Astrocyte (in vitro differentiated cells and primary cell): ENCODE measurements around the gene SRMS. TPM values are rescaled to one million over a fixed set of nuclear protein-coding genes. Genes with fewer than 3 reads are reported as not detected.

Experiments used
- DNase-seq: peaks from one replicate; pipeline ENCODE4 v3.0.0-alpha.2; 2010; ENCODE audit warnings: low read depth
- FAIRE-seq: peaks from 2 replicates; lab custom pipeline; 2011; peaks lifted over from hg19 to GRCh38; lab: Jason Lieb, UNC
- H2AFZ ChIP-seq: 2 replicates; pipeline ENCODE4 v1.6.0; 2012; ENCODE audit warnings: low read depth, low read length, inconsistent platforms
- H3K27ac ChIP-seq: 2 replicates; pipeline ENCODE4 v1.5.1; 2011; ENCODE audit warnings: low read depth, low read length, inconsistent platforms
- H3K27me3 ChIP-seq: 2 replicates; pipeline ENCODE4 v1.6.0; 2011; ENCODE audit warnings: low read length, inconsistent platforms; ENCODE audit not compliant: insufficient read depth
- H3K36me3 ChIP-seq: 2 replicates; pipeline ENCODE4 v1.5.1; 2011; ENCODE audit warnings: low read length, inconsistent platforms; ENCODE audit not compliant: insufficient read depth
- H3K4me1 ChIP-seq: 2 replicates; pipeline ENCODE4 v1.5.1; 2011; ENCODE audit warnings: low read length, inconsistent platforms; ENCODE audit not compliant: insufficient read depth
- H3K4me2 ChIP-seq: 2 replicates; pipeline ENCODE4 v1.6.0; 2012; ENCODE audit warnings: low read length, inconsistent platforms
- H3K4me3 ChIP-seq: 2 replicates; pipeline ENCODE4 v1.5.1; 2011; ENCODE audit warnings: low read depth, mild to moderate bottlenecking, low read length, inconsistent platforms; ENCODE audit not compliant: insufficient read depth
- H3K79me2 ChIP-seq: 2 replicates; pipeline ENCODE4 v1.6.0; 2012; ENCODE audit warnings: mild to moderate bottlenecking, low read length, inconsistent platforms; ENCODE audit not compliant: insufficient read depth
- H3K9ac ChIP-seq: 2 replicates; pipeline ENCODE4 v1.6.0; 2012; ENCODE audit warnings: mild to moderate bottlenecking, low read length, inconsistent platforms
- H3K9me3 ChIP-seq: 2 replicates; pipeline ENCODE4 v1.5.1; 2012; ENCODE audit warnings: low read depth, mild to moderate bottlenecking, low read length, inconsistent platforms; ENCODE audit not compliant: insufficient read depth
- H4K20me1 ChIP-seq: 2 replicates; pipeline ENCODE4 v1.6.0; 2012; ENCODE audit warnings: low read length, inconsistent platforms; ENCODE audit not compliant: insufficient read depth
- H3K27ac Mint-ChIP-seq: one replicate; pipeline ENCODE4 v1.8.0; 2021; ENCODE audit warnings: mild to moderate bottlenecking, mixed read lengths; ENCODE audit not compliant: unreplicated experiment
- H3K27me3 Mint-ChIP-seq: one replicate; pipeline ENCODE4 v1.8.0; 2021; ENCODE audit warnings: low read depth, mixed read lengths; ENCODE audit not compliant: unreplicated experiment
- H3K36me3 Mint-ChIP-seq: one replicate; pipeline ENCODE4 v1.8.0; 2021; ENCODE audit warnings: low read depth, mixed read lengths; ENCODE audit not compliant: unreplicated experiment
- H3K4me1 Mint-ChIP-seq: one replicate; pipeline ENCODE4 v1.8.0; 2021; ENCODE audit warnings: low read depth, mixed read lengths; ENCODE audit not compliant: unreplicated experiment
- H3K4me3 Mint-ChIP-seq: one replicate; pipeline ENCODE4 v1.8.0; 2021; ENCODE audit warnings: mild to moderate bottlenecking, moderate library complexity, mixed read lengths; ENCODE audit not compliant: unreplicated experiment
- H3K9me3 Mint-ChIP-seq: one replicate; pipeline ENCODE4 v1.8.0; 2021; ENCODE audit warnings: mild to moderate bottlenecking, mixed read lengths; ENCODE audit not compliant: unreplicated experiment
- CTCF ChIP-seq: IDR thresholded peaks from 2 replicates; pipeline ENCODE4 v1.5.1; 2011; ENCODE audit warnings: low read depth, mild to moderate bottlenecking, inconsistent platforms, low read length, moderate library complexity; ENCODE audit not compliant: insufficient read depth
- EZH2 ChIP-seq: IDR thresholded peaks from 2 replicates; pipeline ENCODE4 v1.6.1; 2012; ENCODE audit warnings: mild to moderate bottlenecking, low read length, inconsistent platforms; ENCODE audit not compliant: insufficient read depth
- total RNA-seq: library from RNA; stranded (reverse); gene quantifications from 2 replicates; pipeline ENCODE4 v1.2.1, GENCODE V29; 2021

Gene SRMS
- total RNA-seq, 1 donor from 2014 or later, result 0.14 TPM

- peaks cover 2% of the 10 kb centered on the region for H3K4me1 ChIP-seq
- H3K9me3 ChIP-seq, result no peaks in the 10 kb centered on the region
- Mint-ChIP-seq H3K27ac (no peak overlapping the region), H3K27me3 (peaks cover 7% of the 10 kb centered on the region), H3K4me3 (no peak overlapping the region), H3K9me3 (no peaks in the 10 kb centered on the region), H3K36me3 (peaks cover 2% of the 10 kb centered on the region), H3K4me1 (peaks cover 3% of the 10 kb centered on the region)
- H3K4me2 ChIP-seq, result no peak overlapping the region
- no peaks in the 10 kb centered on the region for H3K36me3 ChIP-seq
- TF ChIP-seq EZH2 (no peak), CTCF (no peak)
- no peak overlapping the region for H3K4me3 ChIP-seq
- no peak overlapping the region for H2AFZ ChIP-seq
- no peak overlapping the region for H3K9ac ChIP-seq
- DNase-seq, result no peak
- no peaks in the 10 kb centered on the region for H3K27me3 ChIP-seq
- no peak overlapping the region for H3K27ac ChIP-seq
- H4K20me1 ChIP-seq, result no peaks in the 10 kb centered on the region
- no peaks in the 10 kb centered on the region for H3K79me2 ChIP-seq
- FAIRE-seq, result no peak
Observed at GRCh38 chr20:63542696-63543095, 4.9 kb downstream of the SRMS start.

- Histone ChIP-seq H3K4me3 (no peak overlapping the region), H3K9ac (no peak overlapping the region), H3K9me3 (no peaks in the 10 kb centered on the region), H4K20me1 (no peaks in the 10 kb centered on the region), H3K4me1 (peaks cover 5% of the 10 kb centered on the region), H3K36me3 (no peaks in the 10 kb centered on the region), H3K27me3 (no peaks in the 10 kb centered on the region), H3K4me2 (no peak overlapping the region), H3K79me2 (no peaks in the 10 kb centered on the region), H2AFZ (no peak overlapping the region), H3K27ac (no peak overlapping the region)
- no peak overlapping the region for H3K27ac Mint-ChIP-seq
- H3K27me3 Mint-ChIP-seq, result peaks cover 7% of the 10 kb centered on the region
- no peaks in the 10 kb centered on the region for H3K9me3 Mint-ChIP-seq
- DNase-seq, result no peak
- peaks cover 2% of the 10 kb centered on the region for H3K36me3 Mint-ChIP-seq
- H3K4me1 Mint-ChIP-seq, result peaks cover 3% of the 10 kb centered on the region
- H3K4me3 Mint-ChIP-seq, result no peak overlapping the region
- FAIRE-seq, result no peak
- TF ChIP-seq EZH2 (no peak), CTCF (no peak)
Observed at GRCh38 chr20:63542031-63542559, 5.5 kb downstream of the SRMS start.

- H3K4me3 Mint-ChIP-seq, result no peak overlapping the region
- no peak overlapping the region for H3K4me3 ChIP-seq
Observed at GRCh38 chr20:63541371-63541770, 6.2 kb downstream of the SRMS start.

More at GRCh38 chr20:63541371-63541770, 6.2 kb downstream of the SRMS start:
- Histone ChIP-seq H3K4me1 (peaks cover 5% of the 10 kb centered on the region), H4K20me1 (no peaks in the 10 kb centered on the region), H2AFZ (no peak overlapping the region), H3K27ac (no peak overlapping the region), H3K9me3 (no peaks in the 10 kb centered on the region), H3K27me3 (no peaks in the 10 kb centered on the region), H3K4me2 (no peak overlapping the region), H3K79me2 (no peaks in the 10 kb centered on the region), H3K9ac (no peak overlapping the region), H3K36me3 (no peaks in the 10 kb centered on the region)
- TF ChIP-seq CTCF (no peak), EZH2 (no peak)
- no peak for FAIRE-seq
- Mint-ChIP-seq H3K4me1 (peaks cover 3% of the 10 kb centered on the region), H3K27ac (no peak overlapping the region), H3K9me3 (no peaks in the 10 kb centered on the region), H3K36me3 (peaks cover 2% of the 10 kb centered on the region), H3K27me3 (peaks cover 4% of the 10 kb centered on the region)
- DNase-seq, result no peak
